Tongue (tissue), 2 donors: ENCODE measurements around the gene AIDA. TPM values are rescaled to one million over a fixed set of nuclear protein-coding genes. Genes with fewer than 3 reads are reported as not detected.
"Not testable (repeated sequence)": the region's sequence is repeated elsewhere in the genome, so short reads cannot be mapped to it uniquely, and the experiment has no call there.

ENCODE experiments used
- DNase-seq: peaks from one replicate; pipeline ENCODE4 v3.0.0-alpha.2; 2015
- total RNA-seq: library from RNA; depleted of rRNA; stranded (reverse); fragments of >200 nt; gene quantifications from one replicate; pipeline ENCODE4 v1.2.3, GENCODE V29; 2014

AIDA gene
- 47.7 TPM for total RNA-seq

- DNase-seq = peak; percentile 97
These were observed at the start of gene AIDA, which contains the start of gene BROX for GRCh38 chr1:222712253-222713090. Gene AIDA (minus strand): TSS chr1:222712491. CDS start chr1:222712317, 174 bp downstream. Gene BROX (plus strand): TSS chr1:222712564. CDS start chr1:222715700, 3,136 bp downstream.

GRCh38 chr1:222761083-222761482 is 48.8 kb upstream of the AIDA start:
- peak; percentile 47 for DNase-seq

- peak; percentile 62 for DNase-seq
These were observed 47.3 kb upstream of the AIDA start for GRCh38 chr1:222759451-222760035.

- DNase-seq = peak; percentile 93
These were observed 45.5 kb upstream of the AIDA start for GRCh38 chr1:222757646-222758268.

GRCh38 chr1:222754366-222755139 is 42.3 kb upstream of the AIDA start:
- DNase-seq = peak; percentile 89

- no peak for DNase-seq
These were observed 39.0 kb upstream of the AIDA start for GRCh38 chr1:222751255-222751654.

- DNase-seq = no peak
These were observed 38.4 kb upstream of the AIDA start for GRCh38 chr1:222750651-222751050.

GRCh38 chr1:222749927-222750326 is 37.6 kb upstream of the AIDA start:
- no peak for DNase-seq

GRCh38 chr1:222741630-222742457 is 29.6 kb upstream of the AIDA start:
- not testable (repeated sequence) for DNase-seq

GRCh38 chr1:222739929-222740328 is 27.6 kb upstream of the AIDA start:
- DNase-seq = no peak

GRCh38 chr1:222739465-222739864 is 27.2 kb upstream of the AIDA start:
- no peak for DNase-seq

GRCh38 chr1:222736972-222737371 is 24.7 kb upstream of the AIDA start, which contains the start of gene FAM177B:
Gene FAM177B (plus strand): TSS chr1:222737202. CDS start chr1:222746546, 9,344 bp downstream.
- no peak for DNase-seq

- no peak for DNase-seq
These were observed 24.2 kb upstream of the AIDA start for GRCh38 chr1:222736470-222736869.

GRCh38 chr1:222734740-222735139 is 22.4 kb upstream of the AIDA start:
- DNase-seq = no peak

GRCh38 chr1:222732216-222733159 is 20.2 kb upstream of the AIDA start:
- no peak for DNase-seq

- no peak for DNase-seq
These were observed 18.6 kb upstream of the AIDA start for GRCh38 chr1:222730866-222731265.

GRCh38 chr1:222728746-222729145 is 16.5 kb upstream of the AIDA start:
- no peak for DNase-seq

- DNase-seq = no peak
These were observed 4.1 kb upstream of the AIDA start for GRCh38 chr1:222716393-222716792.

GRCh38 chr1:222713091-222713961 is 1.0 kb upstream of the AIDA start:
- DNase-seq = peak; percentile 98
